Measurements from ENCODE around the gene LGR6. TPM values are rescaled to one million over a fixed set of nuclear protein-coding genes. Genes with fewer than 3 reads are reported as not detected.

The LGR6 gene
- total and polyA plus RNA-seq, 2 experiments from 2014 or later, result 0.80 to 1.5 TPM

DNA sequence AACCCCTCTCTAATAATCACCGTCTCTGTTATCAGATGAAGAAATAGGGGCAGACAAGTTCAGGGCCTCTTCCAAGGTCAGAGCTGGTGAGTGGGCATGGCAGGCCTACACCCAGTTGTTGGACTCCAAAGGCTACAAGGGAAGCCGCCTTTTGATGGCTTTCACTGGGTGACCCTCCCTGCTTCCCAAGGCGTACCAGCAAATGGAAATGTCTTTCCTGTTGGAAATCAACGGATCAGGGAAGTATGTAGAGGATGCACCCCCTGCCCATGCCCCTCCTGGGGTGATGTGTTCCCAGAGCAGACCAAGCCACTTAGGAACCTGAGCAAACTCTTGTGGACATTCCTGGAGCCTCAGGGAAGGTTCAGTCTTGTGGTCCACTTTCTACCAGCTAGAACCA, 47.4 kb downstream of the LGR6 start:
- Histone ChIP-seq H4K20me1 (ENCODE audit: insufficient read depth, poor library complexity, severe bottlenecking) (no peaks in the 10 kb centered on the region), H3K27me3 (no peaks in the 10 kb centered on the region), H2AFZ (no peak overlapping the region), H3K4me1 (ENCODE audit: insufficient read depth) (peaks cover 3% of the 10 kb centered on the region), H3K4me2 (no peak overlapping the region), H3K79me2 (no peaks in the 10 kb centered on the region), H3K27ac (no peak overlapping the region), H3K36me3 (replicated peaks; ENCODE audit: insufficient read depth, low read depth) (no peaks in the 10 kb centered on the region), H3K4me3 (no peak overlapping the region), H3K9me2 (replicated peaks; ENCODE audit: insufficient read depth) (no peaks in the 10 kb centered on the region), H3K9me3 (ENCODE audit: low read depth) (no peaks in the 10 kb centered on the region)
- 90% methylated on average over 4 of the region's 4 CpGs for WGBS (ENCODE audit: low lambda C conversion rate, missing lambda C conversion rate)
- TF ChIP-seq EZH2phosphoT487 (IDR thresholded peaks at IDR 0.05; ENCODE audit: low read depth, severe bottlenecking, unreplicated experiment), result no peak
- DNase-seq (ENCODE audit: low spot score), result no peak

DNA sequence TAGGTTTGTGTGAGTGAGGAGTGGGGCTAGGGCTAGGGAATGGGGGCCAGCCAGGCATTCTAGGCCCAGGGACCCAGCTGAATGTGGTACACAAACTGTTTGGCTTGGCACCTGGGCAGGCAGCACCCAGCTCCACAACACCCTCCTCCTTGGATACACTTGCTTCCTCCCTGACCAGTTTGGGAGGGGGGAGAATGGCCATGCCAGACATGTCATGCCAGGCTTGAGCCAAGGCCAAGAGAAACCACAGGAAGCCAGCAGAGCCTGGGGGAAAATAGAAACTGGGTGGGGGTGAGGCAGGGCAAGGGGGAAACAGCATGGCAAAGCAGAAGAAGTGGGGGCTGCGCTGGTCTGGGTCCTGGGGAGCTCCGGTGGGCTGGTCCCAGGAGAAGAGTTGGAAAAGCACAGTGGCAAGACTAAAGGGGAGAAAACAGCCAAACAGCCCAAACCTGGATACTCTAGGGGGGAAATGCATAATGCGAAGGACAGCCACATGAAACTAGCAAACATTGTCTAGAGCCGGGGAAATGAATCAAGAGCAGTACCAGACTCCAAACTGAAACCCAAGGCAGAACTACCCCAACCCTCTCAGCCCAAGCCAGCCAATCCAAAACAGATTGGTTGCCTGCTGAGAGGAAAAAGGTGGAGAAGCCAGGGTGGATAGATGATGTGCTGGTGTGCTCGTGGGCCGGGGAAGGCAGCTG, 47.9 kb downstream of the LGR6 start:
- no peaks in the 10 kb centered on the region for H4K20me1 ChIP-seq (ENCODE audit: insufficient read depth, poor library complexity, severe bottlenecking)
- H3K9me3 ChIP-seq (ENCODE audit: low read depth), result no peaks in the 10 kb centered on the region
- no peaks in the 10 kb centered on the region for H3K79me2 ChIP-seq
- no peaks in the 10 kb centered on the region for H3K36me3 ChIP-seq (replicated peaks; ENCODE audit: insufficient read depth, low read depth)
- H3K27ac ChIP-seq, result no peak overlapping the region
- TF ChIP-seq EZH2phosphoT487 (IDR thresholded peaks at IDR 0.05; ENCODE audit: low read depth, severe bottlenecking, unreplicated experiment), result no peak
- TF ChIP-seq, protein P1, sequence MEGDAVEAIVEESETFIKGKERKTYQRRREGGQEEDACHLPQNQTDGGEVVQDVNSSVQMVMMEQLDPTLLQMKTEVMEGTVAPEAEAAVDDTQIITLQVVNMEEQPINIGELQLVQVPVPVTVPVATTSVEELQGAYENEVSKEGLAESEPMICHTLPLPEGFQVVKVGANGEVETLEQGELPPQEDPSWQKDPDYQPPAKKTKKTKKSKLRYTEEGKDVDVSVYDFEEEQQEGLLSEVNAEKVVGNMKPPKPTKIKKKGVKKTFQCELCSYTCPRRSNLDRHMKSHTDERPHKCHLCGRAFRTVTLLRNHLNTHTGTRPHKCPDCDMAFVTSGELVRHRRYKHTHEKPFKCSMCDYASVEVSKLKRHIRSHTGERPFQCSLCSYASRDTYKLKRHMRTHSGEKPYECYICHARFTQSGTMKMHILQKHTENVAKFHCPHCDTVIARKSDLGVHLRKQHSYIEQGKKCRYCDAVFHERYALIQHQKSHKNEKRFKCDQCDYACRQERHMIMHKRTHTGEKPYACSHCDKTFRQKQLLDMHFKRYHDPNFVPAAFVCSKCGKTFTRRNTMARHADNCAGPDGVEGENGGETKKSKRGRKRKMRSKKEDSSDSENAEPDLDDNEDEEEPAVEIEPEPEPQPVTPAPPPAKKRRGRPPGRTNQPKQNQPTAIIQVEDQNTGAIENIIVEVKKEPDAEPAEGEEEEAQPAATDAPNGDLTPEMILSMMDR (IDR thresholded peaks at IDR 0.05; ENCODE audit: poor library complexity), result no peak
- TF ChIP-seq EZH2 (IDR thresholded peaks at IDR 0.05; ENCODE audit: borderline replicate concordance), result no peak
- H3K9me2 ChIP-seq (replicated peaks; ENCODE audit: insufficient read depth), result no peaks in the 10 kb centered on the region
- 84% methylated on average over 6 of the region's 6 CpGs for WGBS (ENCODE audit: low lambda C conversion rate, missing lambda C conversion rate)
- no peak overlapping the region for H2AFZ ChIP-seq
- H3K4me2 ChIP-seq, result no peak overlapping the region
- DNase-seq (ENCODE audit: low spot score), result no peak
- H3K27me3 ChIP-seq, result no peaks in the 10 kb centered on the region
- no peak overlapping the region for H3K4me3 ChIP-seq
- no peaks in the 10 kb centered on the region for H3K4me1 ChIP-seq (ENCODE audit: insufficient read depth)

DNA sequence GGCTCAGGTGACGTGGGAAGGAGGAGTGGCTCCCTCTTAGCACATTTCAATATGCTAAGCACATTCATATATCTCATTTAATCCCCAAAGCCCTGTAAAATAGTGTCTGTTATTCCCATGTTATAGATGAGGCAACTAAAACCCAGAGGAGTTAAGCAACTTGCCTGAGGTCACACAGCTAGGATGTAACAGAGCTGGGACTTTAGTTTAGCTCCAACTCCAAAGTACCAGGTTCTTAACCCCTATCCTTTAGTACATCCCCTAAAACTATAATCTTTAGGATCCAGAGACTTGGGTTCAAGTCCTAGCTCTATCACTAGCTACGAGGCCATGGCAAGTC, 48.5 kb downstream of the LGR6 start:
- 81% methylated on average over 2 of the region's 2 CpGs for WGBS (ENCODE audit: low lambda C conversion rate, missing lambda C conversion rate)
- H4K20me1 ChIP-seq (ENCODE audit: insufficient read depth, poor library complexity, severe bottlenecking), result no peaks in the 10 kb centered on the region
- H3K27me3 ChIP-seq, result no peaks in the 10 kb centered on the region
- no peaks in the 10 kb centered on the region for H3K4me1 ChIP-seq (ENCODE audit: insufficient read depth)
- H3K4me3 ChIP-seq, result no peak overlapping the region
- no peak overlapping the region for H3K27ac ChIP-seq
- H3K9me3 ChIP-seq (ENCODE audit: low read depth), result no peaks in the 10 kb centered on the region
- no peak overlapping the region for H2AFZ ChIP-seq
- no peaks in the 10 kb centered on the region for H3K9me2 ChIP-seq (replicated peaks; ENCODE audit: insufficient read depth)
- H3K4me2 ChIP-seq, result no peak overlapping the region
- H3K36me3 ChIP-seq (replicated peaks; ENCODE audit: insufficient read depth, low read depth), result no peaks in the 10 kb centered on the region
- no peaks in the 10 kb centered on the region for H3K79me2 ChIP-seq
- TF ChIP-seq EZH2phosphoT487 (IDR thresholded peaks at IDR 0.05; ENCODE audit: low read depth, severe bottlenecking, unreplicated experiment) (no peak), EZH2 (IDR thresholded peaks at IDR 0.05; ENCODE audit: borderline replicate concordance) (no peak)
- TF ChIP-seq, protein P1 (IDR thresholded peaks at IDR 0.05; ENCODE audit: poor library complexity), result no peak
- DNase-seq (ENCODE audit: low spot score), result no peak

DNA sequence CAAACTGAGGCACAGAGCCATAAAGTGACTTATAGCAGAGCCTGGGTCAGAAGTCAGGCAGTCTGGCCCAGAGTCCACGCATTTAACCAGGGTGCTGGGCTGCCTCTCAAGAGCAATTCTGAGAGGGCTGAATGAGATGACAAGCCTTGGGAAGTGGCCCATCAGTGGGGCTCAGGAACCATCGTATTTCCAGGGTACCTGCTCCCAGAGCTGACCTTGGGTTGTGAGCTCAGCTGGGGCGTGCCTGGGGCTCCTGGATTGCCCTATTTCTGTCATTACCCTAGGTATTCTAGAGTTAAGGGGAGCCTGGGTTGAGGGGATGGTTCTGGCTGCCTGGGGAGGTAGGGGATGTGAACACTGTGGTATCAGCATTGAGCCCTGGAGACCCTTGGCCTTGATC, 49.4 kb downstream of the LGR6 start:
- no peak for DNase-seq (ENCODE audit: low spot score)
- 92% methylated on average over 3 of the region's 3 CpGs for WGBS (ENCODE audit: low lambda C conversion rate, missing lambda C conversion rate)
- Histone ChIP-seq H3K4me2 (no peak overlapping the region), H3K79me2 (no peaks in the 10 kb centered on the region), H2AFZ (no peak overlapping the region), H3K27me3 (no peaks in the 10 kb centered on the region), H3K4me1 (ENCODE audit: insufficient read depth) (no peaks in the 10 kb centered on the region), H3K27ac (no peak overlapping the region), H3K36me3 (replicated peaks; ENCODE audit: insufficient read depth, low read depth) (no peaks in the 10 kb centered on the region), H3K9me3 (ENCODE audit: low read depth) (no peaks in the 10 kb centered on the region), H3K4me3 (no peak overlapping the region), H3K9me2 (replicated peaks; ENCODE audit: insufficient read depth) (no peaks in the 10 kb centered on the region), H4K20me1 (ENCODE audit: insufficient read depth, poor library complexity, severe bottlenecking) (no peaks in the 10 kb centered on the region)
- TF ChIP-seq, protein P1 (IDR thresholded peaks at IDR 0.05; ENCODE audit: poor library complexity), result no peak
- TF ChIP-seq EZH2phosphoT487 (IDR thresholded peaks at IDR 0.05; ENCODE audit: low read depth, severe bottlenecking, unreplicated experiment), result no peak
- TF ChIP-seq EZH2 (IDR thresholded peaks at IDR 0.05; ENCODE audit: borderline replicate concordance), result no peak

Measured in hepatocyte (in vitro differentiated cells).